Activated naive CD8-positive, alpha-beta T cell treated with anti-CD3 and anti-CD28 coated beads, Interleukin-2, amount 50 U/mL, for 16 hours (primary cell): ENCODE results near the gene MAPK13.
"Not testable (repeated sequence)": the region's sequence is repeated elsewhere in the genome, so short reads cannot be mapped to it uniquely, and the experiment has no call there.

ENCODE experiments used
- DNase-seq: peaks from one replicate; pipeline ENCODE4 v3.0.0-alpha.2; 2020; ENCODE audit warnings: low read depth, low spot score

The MAPK13 gene

DNA sequence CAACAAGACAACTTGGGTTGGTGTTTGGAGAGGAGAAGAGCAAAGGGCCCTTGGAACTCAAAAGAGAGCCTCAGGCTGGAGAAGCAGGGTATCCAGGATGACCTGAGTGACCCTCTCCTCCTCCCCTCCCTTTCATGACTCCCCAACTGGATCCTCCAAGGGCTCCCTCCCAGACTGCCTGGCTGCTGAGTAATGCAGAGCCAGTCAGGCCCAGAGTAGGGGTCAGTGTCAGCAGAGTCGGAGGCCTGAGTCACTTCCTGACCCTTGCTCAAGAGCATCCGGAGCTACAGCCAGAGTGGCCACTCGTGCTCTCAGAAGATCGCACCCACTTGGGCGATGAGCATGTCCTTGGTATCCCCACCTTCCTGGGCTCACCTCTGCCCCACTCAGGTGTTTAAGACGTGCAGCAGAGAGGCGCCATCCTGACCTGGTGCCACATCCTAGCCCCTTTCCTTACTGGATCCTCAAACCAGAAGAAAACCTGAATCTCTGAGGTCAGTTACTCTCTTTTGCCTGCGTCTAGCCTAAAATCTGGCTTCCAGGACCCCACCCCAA, 2.8 kb upstream of the MAPK13 start:
- DNase-seq = no peak

DNA sequence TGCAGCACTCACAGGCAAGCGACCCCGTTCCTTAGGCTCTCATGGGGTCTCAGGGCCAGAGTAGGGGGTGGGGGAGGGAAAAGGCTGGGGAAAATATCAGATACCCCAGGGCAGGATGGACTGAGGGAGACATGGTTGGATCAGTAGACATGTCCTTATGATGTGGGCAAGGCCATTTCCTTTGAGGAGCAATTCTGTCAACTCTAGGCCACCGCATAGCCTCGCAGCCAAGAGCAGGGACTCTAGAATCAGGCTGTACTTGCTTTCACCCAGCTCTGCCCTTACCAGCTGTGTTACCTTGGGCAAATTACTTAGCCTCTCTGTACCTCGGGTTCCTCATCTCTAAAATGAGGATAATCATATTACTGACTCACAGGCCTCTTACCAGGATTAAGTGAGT, 2.2 kb upstream of the MAPK13 start:
- no peak for DNase-seq

DNA sequence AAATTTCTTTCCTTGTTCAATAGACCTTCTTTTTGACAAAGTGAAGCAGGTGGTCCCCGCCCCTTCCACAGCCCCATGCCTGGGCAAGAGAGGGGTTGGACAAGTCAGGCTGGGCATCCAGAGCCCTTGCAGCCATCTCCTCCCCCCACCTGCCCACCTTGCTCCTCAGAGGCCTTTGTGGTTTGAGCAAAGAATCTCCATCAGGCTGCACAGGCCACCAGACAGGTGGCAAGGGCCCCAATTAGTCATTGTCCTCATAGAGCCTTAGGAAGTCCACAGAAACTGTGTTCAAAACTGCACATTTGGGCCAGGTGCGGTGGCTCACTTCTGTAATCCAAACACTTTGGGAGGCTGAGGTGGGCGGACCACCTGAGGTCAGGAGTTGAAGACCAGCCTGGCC, 1.5 kb upstream of the MAPK13 start:
- no peak for DNase-seq

DNA sequence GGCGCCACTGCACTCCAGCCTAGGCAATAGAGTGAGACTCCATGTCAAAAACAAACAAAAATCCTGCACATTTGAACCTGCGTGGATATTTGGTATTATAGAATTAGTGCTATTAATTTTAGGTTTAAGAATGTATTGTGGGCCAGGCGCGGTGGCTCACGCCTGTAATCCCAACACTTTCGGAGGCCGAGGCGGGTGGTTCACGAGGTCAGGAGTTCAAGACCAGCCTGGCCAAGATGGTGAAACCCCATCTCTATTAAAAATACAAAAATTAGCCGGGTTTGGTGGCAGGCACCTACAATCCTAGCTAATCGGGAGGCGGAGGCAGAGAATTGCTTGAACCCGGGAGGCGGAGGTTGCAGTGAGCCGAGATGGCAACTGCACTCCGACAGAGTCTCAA, 979 bp upstream of the MAPK13 start:
- DNase-seq = not testable (repeated sequence)

DNA sequence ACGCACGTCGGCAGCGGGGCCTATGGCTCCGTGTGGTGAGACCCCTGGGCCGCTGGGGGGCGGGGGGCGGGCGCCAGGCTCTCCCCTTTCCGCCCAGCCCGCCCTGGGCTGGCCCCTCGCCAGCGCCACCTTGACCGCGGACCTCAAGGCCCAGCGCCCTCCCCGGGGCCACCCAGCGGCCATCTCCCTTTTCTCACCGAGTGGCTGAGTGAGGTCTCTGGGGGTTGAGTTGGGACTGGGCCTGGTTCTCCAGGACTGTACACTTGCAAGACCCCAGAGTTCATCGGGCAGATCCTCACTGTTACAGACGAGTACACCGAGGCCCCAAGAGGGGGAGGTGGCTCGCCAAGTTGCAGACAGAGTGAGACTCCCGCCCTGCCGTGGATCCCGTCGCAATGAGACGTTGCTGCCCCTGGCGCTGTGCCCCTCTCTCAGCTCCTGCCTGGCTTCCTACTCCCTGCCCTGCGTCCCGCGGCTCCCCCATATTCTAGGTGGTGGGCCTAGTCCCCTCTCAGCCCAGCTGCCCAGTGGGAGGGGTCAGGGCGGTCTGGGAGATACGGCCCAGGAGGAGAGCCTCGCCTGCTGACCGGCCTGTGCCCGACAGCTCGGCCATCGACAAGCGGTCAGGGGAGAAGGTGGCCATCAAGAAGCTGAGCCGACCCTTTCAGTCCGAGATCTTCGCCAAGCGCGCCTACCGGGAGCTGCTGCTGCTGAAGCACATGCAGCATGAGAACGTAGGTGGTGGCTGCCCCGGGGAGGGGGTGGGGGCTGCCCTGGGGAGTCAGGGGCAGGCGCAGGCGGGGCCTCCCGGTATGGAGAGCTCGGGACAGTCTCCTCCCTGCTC, 576 bp downstream of the MAPK13 start:
- DNase-seq = peak; percentile 26

DNA sequence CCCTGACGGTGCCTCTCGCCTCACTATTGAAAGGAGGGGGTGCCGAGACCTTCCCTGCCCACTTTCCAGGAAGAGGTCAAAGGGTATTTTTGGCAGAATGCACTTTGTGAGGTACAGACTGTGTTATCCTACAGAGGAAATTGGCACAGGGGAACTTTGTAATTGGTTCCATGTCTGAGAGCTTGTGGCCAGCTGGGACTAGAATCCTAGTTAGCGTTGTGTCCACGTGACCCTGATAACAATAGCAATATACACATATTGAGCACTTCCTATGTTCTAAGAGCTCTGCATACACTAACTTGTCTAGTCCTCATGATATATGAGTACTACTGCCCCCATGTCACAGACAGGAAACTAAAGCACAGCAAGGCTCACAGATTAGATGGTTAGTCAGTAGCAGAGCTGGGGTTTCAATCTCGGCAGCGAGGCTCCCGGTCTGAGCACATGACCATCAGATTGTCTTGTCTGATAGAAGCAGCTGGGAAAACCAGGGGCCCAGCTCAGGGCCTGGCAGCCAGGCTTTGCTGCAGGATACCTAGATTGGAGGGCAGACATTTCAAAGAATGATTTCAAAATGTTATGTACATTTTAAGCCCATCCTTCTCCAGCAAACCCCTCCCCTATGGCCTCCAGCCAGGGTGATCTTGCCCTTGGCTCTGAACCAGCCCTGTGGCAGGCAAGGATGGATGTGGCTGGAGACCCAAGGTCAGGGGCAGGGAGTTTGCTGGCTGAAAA, 1.4 kb downstream of the MAPK13 start:
- DNase-seq = no peak

DNA sequence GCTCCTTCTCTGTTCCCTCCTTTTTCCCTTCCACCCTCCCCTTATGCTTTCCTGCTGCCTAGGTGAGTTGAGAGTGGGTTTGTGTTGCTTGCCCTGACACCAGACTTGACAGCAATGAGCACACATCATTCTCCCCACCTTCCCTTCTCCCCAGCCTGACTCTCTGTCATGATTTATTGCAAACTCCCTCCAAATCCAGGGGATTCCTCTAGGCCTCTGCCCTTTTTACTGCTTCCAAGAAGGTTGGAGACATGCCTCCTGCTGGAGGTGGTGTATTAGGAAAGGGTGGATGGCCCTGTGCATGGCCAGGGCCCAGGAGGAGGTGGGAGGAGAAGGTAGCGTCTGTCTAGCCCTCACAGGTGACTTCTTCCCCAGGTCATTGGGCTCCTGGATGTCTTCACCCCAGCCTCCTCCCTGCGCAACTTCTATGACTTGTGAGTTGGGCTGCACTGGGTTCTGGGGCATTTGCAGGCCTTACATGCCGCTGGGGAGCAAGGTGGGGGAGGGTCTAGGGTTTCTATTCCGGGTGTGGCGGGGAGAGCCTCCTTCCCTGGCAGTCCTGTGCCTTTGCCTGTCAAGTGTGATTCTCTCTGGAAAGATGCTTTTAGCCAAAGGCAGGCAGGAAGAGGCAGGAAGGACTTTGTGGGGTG, 2.1 kb downstream of the MAPK13 start:
- DNase-seq = no peak

DNA sequence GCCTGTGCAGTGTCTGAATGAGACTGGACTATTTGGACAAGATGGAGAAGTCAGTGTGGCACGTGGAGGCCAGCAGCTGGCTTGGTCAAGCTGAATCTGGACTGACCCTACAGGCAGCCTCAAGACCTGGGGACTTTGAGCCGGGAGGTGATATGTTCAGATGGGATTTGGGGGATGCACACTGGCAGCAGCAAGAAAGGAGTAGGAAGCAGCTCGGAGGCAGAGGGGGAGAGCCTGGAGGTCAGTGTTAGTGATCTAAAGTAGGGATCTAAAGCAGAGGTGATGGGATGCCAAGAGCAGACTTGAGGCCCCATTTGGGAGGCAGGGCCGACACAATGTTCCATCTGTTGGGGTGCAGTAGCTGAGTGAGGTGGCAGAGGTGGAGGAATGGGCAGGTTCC, 2.8 kb downstream of the MAPK13 start:
- no peak for DNase-seq

DNA sequence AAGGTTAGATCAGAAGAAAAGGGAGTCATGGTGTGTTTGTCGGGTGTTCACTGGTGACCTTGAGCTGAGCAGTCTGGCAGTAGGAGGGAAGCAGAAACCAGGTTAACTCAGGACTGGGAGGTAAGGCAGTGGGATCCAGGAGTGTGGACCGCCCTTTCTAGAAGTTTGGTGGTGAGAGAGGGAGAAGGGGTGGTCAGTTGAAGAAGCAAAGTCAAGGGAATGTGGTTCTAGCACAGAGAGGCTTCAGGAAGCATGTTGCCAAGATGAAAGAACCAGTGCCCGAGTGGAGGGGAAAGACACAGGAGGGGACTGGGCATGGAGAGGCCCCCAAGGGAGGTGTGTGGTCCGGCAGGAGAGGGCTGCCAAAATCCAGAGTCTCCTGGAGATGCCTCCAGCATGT, 3.6 kb downstream of the MAPK13 start:
- no peak for DNase-seq

DNA sequence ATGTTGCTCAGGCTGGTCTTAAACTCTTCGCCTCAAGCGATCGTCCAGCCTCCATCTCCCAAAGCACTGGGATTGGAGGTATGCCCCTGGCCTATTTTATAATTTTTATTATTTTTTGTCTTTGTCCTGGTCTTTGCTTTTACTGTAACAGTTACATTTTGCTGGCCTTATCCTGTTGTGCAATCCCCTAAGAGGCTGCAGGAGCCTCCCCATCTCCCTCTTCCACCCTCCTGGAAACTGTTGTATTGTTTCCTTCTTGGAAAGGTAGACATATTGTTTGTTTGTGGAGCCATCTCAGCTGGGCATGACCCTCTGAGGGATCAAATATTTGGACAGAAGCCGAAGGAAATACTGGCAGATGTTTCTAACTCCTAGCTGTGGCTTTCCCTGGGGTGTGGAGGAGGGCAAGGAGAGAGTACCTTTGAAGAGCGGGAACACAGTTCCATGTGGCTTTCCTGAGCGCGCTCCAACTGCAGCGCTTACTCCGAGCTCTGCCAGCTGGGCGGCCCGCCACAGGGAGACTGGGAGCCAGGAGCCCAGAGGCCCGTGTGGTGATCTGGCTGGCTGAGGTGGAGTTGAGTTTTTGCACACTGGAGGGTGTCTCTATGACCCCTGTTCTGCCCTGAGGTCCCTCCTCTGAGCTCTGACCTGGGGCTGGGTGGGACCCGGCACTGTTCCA, 4.9 kb downstream of the MAPK13 start:
- no peak for DNase-seq

DNA sequence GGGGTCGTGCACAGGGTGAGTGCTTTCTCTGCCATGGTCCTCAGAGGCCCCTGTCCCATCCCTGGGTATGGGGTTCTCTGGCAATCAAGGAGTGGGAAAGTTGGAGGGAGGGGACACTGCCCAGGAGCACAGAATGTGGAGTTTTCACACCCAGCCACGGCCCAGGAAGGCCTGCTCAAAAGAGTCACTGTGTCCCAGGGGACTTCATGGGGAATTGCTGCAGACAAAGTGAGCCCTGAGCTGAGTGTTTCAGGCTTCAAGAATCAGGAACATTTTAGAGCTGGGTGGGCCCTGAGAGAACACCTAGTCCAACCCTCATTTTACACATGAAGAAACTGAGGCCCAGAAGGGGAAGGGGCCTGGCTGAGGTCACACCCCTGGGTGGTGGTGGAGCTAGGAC, 5.7 kb downstream of the MAPK13 start:
- no peak for DNase-seq

DNA sequence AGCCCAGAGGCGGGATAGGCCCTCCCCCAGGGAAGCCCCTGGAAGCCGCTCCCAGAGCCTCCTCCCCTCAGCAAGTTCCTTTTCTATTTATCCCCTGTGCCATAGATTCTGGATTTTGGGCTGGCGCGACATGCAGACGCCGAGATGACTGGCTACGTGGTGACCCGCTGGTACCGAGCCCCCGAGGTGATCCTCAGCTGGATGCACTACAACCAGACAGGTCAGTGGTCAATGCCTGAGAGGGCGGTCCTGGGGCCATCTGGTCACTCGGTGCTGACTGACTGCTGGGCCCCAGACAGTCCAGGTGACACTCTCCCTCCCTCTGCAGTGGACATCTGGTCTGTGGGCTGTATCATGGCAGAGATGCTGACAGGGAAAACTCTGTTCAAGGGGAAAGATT, 6.2 kb downstream of the MAPK13 start:
- DNase-seq = no peak

DNA sequence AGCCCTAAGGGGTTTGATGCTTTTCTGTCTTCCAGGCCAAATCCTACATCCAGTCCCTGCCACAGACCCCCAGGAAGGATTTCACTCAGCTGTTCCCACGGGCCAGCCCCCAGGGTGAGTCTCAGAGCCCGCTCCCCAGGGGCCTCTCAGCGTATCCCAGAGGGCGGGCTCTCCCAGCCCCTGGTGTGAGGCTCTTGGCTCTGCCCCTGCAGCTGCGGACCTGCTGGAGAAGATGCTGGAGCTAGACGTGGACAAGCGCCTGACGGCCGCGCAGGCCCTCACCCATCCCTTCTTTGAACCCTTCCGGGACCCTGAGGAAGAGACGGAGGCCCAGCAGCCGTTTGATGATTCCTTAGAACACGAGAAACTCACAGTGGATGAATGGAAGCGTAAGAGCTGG, 8.4 kb downstream of the MAPK13 start:
- DNase-seq = no peak

DNA sequence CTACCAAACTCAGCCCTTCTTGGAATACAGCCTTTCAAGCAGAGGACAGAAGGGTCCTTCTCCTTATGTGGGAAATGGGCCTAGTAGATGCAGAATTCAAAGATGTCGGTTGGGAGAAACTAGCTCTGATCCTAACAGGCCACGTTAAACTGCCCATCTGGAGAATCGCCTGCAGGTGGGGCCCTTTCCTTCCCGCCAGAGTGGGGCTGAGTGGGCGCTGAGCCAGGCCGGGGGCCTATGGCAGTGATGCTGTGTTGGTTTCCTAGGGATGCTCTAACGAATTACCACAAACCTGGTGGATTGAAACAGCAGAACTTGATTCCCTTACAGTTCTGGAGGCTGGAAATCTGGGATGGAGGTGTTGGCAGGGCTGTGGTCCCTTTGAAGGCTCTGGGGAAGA, 9.1 kb downstream of the MAPK13 start:
- no peak for DNase-seq

DNA sequence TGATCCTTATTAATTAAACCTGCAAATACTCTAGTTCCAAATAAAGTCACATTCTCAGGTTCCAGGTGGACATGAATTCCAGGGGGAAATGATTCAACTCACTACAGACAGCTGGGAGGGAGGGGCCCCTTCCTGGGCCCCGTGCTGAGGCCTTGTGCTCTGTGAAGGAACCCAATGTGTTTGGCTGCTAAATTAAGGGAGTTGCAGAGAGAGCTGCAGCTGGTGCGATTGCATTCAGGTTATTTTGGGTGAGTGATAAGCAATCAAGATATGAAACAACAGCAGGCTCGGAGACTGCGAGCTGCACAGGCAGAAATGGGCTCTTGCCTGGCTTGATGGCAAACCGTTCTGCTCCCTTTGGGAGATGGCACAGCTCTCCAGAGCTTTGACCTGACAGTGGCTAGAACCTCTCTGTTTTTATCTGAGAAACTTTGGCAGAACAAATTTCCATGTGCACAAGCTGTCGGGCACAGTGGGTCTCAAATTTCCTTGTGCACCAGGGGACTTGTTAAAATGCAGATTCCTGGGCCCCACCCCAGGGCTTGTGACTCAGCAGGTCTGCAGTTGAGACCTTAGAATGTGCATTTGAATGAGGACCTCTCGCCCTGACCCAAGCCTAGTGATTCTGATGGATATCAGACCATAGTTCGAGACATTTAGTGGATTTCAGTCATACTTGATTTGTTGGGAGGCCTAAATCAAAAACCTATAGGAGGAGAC, 9.8 kb downstream of the MAPK13 start:
- DNase-seq = no peak

DNA sequence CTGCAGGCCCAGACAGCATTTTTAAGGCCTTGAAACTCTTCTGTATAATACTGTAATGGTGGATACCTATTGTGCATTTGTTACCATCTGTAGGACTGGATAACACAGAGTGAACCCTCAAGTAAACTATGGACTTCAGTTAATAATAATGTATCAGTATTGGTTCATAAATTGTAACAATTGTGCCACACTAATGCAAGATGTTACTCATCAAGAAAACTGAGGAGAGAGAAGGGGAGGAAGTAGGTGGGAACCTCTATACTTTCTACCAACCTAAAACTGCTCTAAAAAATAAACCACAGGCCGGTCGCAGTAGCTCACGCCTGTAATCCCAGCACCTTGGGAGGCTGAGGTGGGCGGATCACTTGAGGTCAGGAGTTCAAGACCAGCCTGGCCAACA, 10.8 kb downstream of the MAPK13 start:
- DNase-seq = no peak

DNA sequence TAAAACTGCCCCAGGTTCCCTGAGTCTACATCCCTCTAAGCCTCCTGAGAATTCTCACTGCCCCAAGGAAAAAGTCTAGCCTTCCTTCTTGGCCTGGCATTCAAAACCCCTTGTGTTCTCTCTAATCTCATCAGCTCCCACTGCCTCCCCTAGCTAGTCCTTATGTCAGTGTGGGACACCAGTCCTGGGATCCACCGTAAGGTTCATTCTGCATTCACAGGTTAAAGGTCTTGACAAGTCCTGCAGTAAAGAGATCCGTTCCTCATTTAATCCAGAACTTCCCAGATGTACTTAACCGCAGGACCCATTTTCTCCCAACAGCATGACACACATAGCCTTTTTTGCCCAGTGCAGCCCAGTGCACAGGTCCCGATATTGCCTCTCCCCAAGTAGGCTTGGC, 11.6 kb downstream of the MAPK13 start:
- DNase-seq = no peak

DNA sequence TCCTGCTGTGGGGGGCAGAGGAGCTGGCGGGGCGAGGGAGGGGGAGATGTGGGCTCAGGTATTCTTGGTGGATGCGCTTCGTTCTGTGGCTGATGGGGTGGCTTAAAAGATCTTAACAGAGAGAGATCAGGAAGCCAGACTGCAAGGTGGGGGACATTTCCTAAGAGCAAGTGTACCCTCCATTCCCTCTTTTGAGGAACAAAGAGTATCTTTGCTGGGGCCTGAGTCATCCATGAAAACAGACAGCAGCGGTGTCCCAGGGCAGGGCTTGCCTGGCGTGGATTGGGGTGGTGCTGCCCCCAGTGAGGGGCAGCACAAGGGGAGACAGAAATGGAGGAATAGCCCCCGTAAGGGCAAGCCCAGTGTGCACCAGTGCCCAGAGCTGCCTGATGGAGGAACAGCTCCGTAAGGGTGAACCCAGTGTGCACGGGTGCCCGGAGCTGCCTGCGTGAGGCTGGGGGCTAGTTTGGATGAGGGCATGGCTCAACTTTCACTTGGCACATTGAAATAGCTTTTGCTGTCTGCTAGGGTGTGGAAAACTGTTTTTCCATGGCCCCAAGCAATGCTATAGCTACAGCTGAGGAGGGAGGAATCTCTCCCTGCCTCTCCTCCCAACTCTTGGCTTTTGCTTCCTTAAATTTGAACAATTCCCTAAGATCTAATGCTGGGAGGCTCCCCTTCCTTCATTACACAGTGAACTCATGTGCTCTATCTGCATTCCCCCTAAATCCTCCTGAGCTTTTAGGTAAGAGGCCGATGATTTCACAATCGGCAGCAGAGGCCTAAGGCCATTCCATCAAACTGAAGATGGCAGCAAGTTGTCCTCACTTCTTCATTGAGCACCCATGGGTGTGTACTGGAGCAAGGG, 12.9 kb downstream of the MAPK13 start:
- DNase-seq = no peak

DNA sequence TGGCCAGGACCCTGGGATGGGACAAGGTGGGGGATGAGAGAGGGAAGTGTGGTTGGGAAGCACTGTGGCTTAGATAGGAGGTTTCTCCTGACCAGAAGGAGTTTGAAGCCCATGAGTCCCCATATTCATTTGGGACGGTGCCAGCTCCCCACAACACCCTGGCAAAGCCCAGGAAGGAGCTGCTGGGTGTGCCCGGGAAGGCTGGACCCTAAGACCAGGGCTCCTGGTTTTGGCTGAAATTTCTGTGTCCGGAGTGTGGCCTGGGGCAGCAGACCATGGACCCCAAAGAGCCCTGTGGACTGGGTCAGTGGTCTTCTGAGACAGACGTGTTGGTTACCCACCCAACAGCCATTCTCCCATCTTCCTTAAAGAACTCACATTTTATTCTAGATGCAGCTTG, 15.2 kb downstream of the MAPK13 start:
- DNase-seq = no peak

DNA sequence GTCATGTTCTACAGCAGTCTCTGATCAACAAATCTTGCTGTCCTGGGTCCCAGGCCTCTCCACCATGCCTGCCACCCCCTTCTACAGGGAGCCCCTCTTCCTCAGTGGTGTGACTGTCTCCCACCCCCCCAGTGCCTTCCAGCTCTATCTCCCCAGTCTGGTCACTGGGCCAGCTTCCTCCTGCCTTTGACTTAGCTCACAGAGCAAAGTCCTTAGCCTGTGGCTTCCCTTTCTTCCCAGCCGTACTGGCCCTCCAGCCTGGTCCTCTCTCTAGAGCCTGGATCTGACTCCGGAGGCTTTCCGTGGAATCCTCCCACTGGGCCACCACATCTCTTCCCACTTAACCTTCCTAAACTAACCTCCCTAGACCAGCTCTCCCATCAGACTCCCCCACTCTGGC, 17.0 kb downstream of the MAPK13 start:
- no peak for DNase-seq
